ENCODE results near the gene ALK.

Gene ALK

DNA sequence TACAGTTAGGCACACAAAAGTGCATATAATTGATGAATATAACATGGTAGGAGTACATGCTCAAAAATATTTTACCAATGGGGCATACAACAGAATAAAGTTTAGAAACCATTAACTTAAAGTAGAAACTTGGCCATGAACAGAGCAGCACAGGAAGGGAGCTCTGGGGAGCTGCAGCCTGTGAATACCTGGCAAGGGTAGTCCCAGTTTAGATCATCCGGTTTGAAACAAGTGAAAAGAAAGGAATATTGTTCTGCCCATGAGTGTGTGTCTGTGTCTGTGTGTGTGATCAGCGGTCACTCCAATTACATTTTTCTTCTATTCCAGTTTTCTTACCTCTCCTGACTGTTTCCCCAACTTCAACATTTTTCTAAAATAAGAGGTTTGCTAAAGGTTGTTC lies 233.0 kb downstream of the ALK start:
- H3K4me3 ChIP-seq: no peak overlapping the region
- no peak overlapping the region for H3K9ac ChIP-seq (ENCODE audit: insufficient read length)
- no peak for DNase-seq (ENCODE audit: low read depth, low spot score)
- peaks cover 18% of the 10 kb centered on the region for H3K36me3 ChIP-seq (ENCODE audit: insufficient read depth, low read length)
- TF ChIP-seq EZH2 (IDR thresholded peaks at IDR 0.05) (no peak), FOXP2 (optimal IDR thresholded peaks at IDR 0.05; ENCODE audit: control extremely low read depth, extremely low read length, insufficient read depth) (no peak), POLR2AphosphoS5 (IDR thresholded peaks at IDR 0.05; ENCODE audit: borderline replicate concordance, low read depth, low read length) (no peak)
- H3K9me3 ChIP-seq (ENCODE audit: low read depth, low read length): 0 out of 2 replicates have a peak, but pooled peaks cover 6% of the 10 kb centered on the region
- no peak overlapping the region for H3K27ac ChIP-seq

DNA sequence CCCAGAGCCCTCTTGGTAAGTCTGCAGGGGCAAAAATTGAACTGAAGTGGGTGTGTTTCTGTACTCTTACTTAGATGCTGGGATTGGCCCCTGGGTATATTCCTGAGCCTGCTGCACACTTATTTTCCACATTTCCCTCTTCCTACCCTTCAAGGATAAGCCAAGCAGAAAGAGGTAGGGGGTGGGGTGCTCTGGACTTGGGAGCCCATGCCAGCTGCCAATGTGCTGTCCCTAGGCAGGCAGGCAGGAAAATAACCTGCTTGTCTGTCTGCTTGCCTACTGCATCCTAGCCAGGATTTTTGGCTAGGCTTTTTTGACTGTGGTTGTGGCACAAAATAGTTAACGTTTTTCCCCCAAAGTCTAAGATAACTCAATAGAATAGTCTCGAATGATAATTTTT lies 234.3 kb downstream of the ALK start:
- DNase-seq (ENCODE audit: low read depth, low spot score): no peak
- Histone ChIP-seq H3K27ac (no peak overlapping the region), H3K9me3 (ENCODE audit: low read depth, low read length) (0 out of 2 replicates have a peak, but pooled peaks cover under 1% of the 10 kb centered on the region), H3K4me3 (no peak overlapping the region), H3K9ac (ENCODE audit: insufficient read length) (no peak overlapping the region), H3K36me3 (ENCODE audit: insufficient read depth, low read length) (peaks cover 6% of the 10 kb centered on the region)
- TF ChIP-seq POLR2AphosphoS5 (IDR thresholded peaks at IDR 0.05; ENCODE audit: borderline replicate concordance, low read depth, low read length) (no peak), EZH2 (IDR thresholded peaks at IDR 0.05) (no peak), FOXP2 (optimal IDR thresholded peaks at IDR 0.05; ENCODE audit: control extremely low read depth, extremely low read length, insufficient read depth) (no peak)

DNA sequence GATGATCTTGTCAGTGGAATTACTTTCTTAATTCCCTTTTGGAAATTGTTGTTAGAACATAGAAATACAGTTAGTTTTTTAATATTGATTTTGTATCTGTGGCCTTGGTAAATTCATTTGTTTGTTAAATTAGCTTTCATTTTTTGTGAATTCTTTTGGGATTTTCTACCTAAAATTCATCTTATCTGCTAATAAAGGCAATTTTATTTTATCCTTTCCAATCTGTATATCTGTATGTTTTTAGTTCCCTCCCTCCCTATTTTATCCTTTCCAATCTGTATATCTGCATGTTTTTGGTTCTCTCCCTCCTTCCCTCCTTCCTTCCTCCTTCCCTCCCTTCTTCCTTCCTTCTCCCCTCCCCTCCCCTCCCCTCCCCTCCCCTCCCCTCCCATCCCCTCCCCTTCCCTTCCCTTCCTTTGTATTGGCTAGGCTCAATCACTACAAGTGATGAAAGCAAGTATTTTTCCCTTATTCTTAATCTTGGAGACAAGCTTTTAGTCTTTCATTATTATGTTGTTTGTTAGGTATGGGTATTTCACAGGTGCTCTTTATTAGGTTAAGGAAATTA lies 244.4 kb downstream of the ALK start:
- no peak for DNase-seq (ENCODE audit: low read depth, low spot score)
- TF ChIP-seq EZH2 (IDR thresholded peaks at IDR 0.05) (no peak), POLR2AphosphoS5 (IDR thresholded peaks at IDR 0.05; ENCODE audit: borderline replicate concordance, low read depth, low read length) (no peak)

DNA sequence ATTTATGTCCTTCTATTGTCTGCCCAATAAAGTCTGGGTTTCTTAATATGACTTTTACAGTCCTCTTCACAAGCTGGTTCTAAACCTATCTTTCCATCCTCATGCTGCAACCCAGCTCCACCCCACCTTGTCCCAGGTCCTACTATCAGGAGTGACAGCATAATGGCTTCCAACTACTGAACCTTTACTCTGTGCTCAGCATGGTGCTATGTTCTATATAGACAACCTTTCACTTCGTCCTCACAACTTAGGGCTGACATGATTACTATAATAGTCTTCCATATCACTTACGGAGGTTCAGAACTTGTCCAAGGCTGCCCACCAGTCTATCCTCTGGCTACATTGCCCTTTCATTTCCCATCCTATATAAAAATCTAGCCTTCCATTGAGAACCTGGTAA lies 256.8 kb downstream of the ALK start:
- H3K9me3 ChIP-seq (ENCODE audit: low read depth, low read length): no peaks in the 10 kb centered on the region
- no peak overlapping the region for H3K4me3 ChIP-seq
- peaks cover 5% of the 10 kb centered on the region; the same call in 1 of the 2 replicates for H3K36me3 ChIP-seq (ENCODE audit: insufficient read depth, low read length)
- TF ChIP-seq EZH2 (IDR thresholded peaks at IDR 0.05): no peak
- TF ChIP-seq POLR2AphosphoS5 (IDR thresholded peaks at IDR 0.05; ENCODE audit: borderline replicate concordance, low read depth, low read length): no peak
- no peak for TF ChIP-seq FOXP2 (optimal IDR thresholded peaks at IDR 0.05; ENCODE audit: control extremely low read depth, extremely low read length, insufficient read depth)
- H3K9ac ChIP-seq (ENCODE audit: insufficient read length): no peak overlapping the region
- DNase-seq (ENCODE audit: low read depth, low spot score): no peak
- no peak overlapping the region for H3K27ac ChIP-seq

More for the DNA sequence above, 244.4 kb downstream of the ALK start:
- 0 out of 2 replicates have a peak, but pooled peaks cover 7% of the 10 kb centered on the region for H3K36me3 ChIP-seq (ENCODE audit: insufficient read depth, low read length)
- H3K9me3 ChIP-seq (ENCODE audit: low read depth, low read length): no peaks in the 10 kb centered on the region
- H3K9ac ChIP-seq (ENCODE audit: insufficient read length): no peak overlapping the region
- H3K27ac ChIP-seq: no peak overlapping the region
- H3K4me3 ChIP-seq: no peak overlapping the region

DNA sequence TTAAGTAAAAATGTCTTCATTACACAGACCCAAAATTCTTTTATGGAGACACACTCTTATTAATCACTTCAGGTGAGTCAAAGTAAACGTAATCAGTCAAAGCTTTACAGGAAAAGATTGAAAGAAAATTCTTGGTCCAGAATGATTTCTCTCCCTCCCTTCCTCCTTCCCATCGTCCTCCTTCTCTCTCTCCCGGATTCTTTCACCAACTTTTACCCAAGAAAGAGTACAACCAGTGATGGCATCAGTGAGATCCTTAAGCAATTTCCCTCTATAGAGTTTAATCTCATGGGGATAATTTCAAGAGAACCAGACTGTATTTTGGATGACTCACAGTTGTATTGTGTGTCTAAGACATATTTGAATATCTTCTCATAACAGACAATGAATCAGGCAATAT lies 258.1 kb downstream of the ALK start:
- H3K36me3 ChIP-seq (ENCODE audit: insufficient read depth, low read length): peaks cover under 1% of the 10 kb centered on the region; the same call in 1 of the 2 replicates
- no peak overlapping the region for H3K4me3 ChIP-seq
- no peaks in the 10 kb centered on the region for H3K9me3 ChIP-seq (ENCODE audit: low read depth, low read length)
- no peak overlapping the region for H3K27ac ChIP-seq
- TF ChIP-seq FOXP2 (optimal IDR thresholded peaks at IDR 0.05; ENCODE audit: control extremely low read depth, extremely low read length, insufficient read depth): no peak
- no peak for DNase-seq (ENCODE audit: low read depth, low spot score)
- H3K9ac ChIP-seq (ENCODE audit: insufficient read length): no peak overlapping the region

DNA sequence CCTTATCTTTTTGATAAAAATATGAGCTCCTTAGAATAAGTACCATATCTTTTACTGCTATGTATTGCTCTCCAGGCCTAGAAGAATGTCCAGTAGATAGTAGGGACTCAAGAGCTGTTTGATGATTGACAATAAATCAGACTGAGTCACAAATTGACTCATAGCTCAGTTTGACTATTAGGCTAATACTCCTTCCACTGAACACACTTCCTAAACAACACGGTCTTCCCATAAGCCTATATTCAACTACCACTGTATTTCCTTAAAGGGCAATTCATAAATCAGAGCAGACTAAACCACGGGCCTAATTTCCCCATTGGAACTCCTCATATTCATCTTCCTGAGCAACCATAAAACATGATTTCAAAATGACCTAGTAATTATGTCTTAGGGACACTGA lies 258.5 kb downstream of the ALK start:
- H3K9me3 ChIP-seq (ENCODE audit: low read depth, low read length): no peaks in the 10 kb centered on the region
- no peak for DNase-seq (ENCODE audit: low read depth, low spot score)
- no peak overlapping the region for H3K9ac ChIP-seq (ENCODE audit: insufficient read length)
- no peak overlapping the region for H3K4me3 ChIP-seq
- H3K36me3 ChIP-seq (ENCODE audit: insufficient read depth, low read length): no peaks in the 10 kb centered on the region
- H3K27ac ChIP-seq: no peak overlapping the region
- no peak for TF ChIP-seq POLR2AphosphoS5 (IDR thresholded peaks at IDR 0.05; ENCODE audit: borderline replicate concordance, low read depth, low read length)
- no peak for TF ChIP-seq FOXP2 (optimal IDR thresholded peaks at IDR 0.05; ENCODE audit: control extremely low read depth, extremely low read length, insufficient read depth)
- TF ChIP-seq EZH2 (IDR thresholded peaks at IDR 0.05): no peak

DNA sequence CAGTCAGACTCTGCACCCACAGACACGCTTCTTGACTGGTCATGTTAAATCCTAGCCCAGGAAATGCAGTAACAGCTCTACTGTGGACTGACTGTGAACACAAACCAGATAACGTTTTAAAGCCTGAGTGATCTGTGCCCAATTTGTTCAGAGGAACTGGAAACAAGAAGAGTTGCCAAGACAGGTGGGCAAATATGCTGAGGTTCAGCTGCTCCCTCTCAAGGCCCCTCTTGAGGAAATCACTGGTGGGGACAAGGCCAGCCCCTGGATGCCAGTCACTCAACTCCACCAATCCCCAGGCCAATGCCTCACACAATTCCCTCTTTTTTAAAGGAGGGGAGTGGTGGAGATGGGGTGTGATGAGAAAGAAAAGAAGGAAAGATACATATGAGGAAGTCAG lies 261.2 kb downstream of the ALK start:
- DNase-seq (ENCODE audit: low read depth, low spot score): no peak
- no peak overlapping the region for H3K27ac ChIP-seq
- H3K4me3 ChIP-seq: no peak overlapping the region
- no peak for TF ChIP-seq FOXP2 (optimal IDR thresholded peaks at IDR 0.05; ENCODE audit: control extremely low read depth, extremely low read length, insufficient read depth)
- TF ChIP-seq POLR2AphosphoS5 (IDR thresholded peaks at IDR 0.05; ENCODE audit: borderline replicate concordance, low read depth, low read length): no peak
- TF ChIP-seq EZH2 (IDR thresholded peaks at IDR 0.05): no peak
- no peak overlapping the region for H3K9ac ChIP-seq (ENCODE audit: insufficient read length)
- no peaks in the 10 kb centered on the region for H3K9me3 ChIP-seq (ENCODE audit: low read depth, low read length)
- no peaks in the 10 kb centered on the region for H3K36me3 ChIP-seq (ENCODE audit: insufficient read depth, low read length)

DNA sequence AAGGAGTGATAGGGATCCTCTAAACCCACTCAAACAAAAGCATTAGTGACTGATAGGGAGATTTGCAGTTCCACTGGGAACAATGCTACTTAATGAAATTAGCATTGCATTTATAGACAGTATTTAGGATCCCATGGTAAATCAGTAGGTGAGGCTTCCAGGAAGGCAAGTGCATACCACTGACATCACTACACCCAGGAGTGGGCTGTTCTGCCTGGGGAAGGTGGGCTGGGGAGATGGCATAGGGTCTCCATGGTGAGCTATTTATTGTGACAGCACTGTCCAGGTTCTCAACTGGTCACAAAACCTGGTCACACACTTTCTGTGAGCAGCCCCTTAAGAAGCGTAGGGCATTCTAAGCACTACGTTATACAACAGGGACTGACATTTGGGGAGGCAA lies 262.2 kb downstream of the ALK start:
- no peaks in the 10 kb centered on the region for H3K36me3 ChIP-seq (ENCODE audit: insufficient read depth, low read length)
- H3K9me3 ChIP-seq (ENCODE audit: low read depth, low read length): no peaks in the 10 kb centered on the region
- no peak overlapping the region for H3K4me3 ChIP-seq
- H3K27ac ChIP-seq: no peak overlapping the region
- no peak for DNase-seq (ENCODE audit: low read depth, low spot score)
- no peak overlapping the region for H3K9ac ChIP-seq (ENCODE audit: insufficient read length)
- TF ChIP-seq FOXP2 (optimal IDR thresholded peaks at IDR 0.05; ENCODE audit: control extremely low read depth, extremely low read length, insufficient read depth): no peak
- no peak for TF ChIP-seq POLR2AphosphoS5 (IDR thresholded peaks at IDR 0.05; ENCODE audit: borderline replicate concordance, low read depth, low read length)
- no peak for TF ChIP-seq EZH2 (IDR thresholded peaks at IDR 0.05)

DNA sequence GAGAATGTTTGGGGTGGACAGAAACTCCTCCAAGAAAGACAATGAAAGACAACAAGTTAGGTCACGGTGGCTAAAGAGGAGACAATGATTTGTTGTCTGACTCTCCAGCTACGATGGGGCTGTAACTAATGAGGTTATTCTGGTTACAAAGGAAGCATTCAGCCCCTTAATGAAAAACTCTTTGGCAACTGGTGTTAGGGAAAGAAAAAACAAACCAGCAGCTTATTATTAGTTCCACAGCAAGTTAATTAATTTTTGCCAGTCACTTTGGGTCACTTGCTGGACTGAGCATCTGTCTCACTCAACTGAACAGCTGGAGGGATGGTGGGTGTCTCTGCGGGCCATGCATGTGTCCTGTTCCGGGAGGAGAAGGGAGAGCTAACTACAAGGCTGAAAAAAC lies 263.7 kb downstream of the ALK start:
- no peak overlapping the region for H3K9ac ChIP-seq (ENCODE audit: insufficient read length)
- no peaks in the 10 kb centered on the region for H3K9me3 ChIP-seq (ENCODE audit: low read depth, low read length)
- H3K36me3 ChIP-seq (ENCODE audit: insufficient read depth, low read length): no peaks in the 10 kb centered on the region
- H3K27ac ChIP-seq: no peak overlapping the region
- TF ChIP-seq FOXP2 (optimal IDR thresholded peaks at IDR 0.05; ENCODE audit: control extremely low read depth, extremely low read length, insufficient read depth): no peak
- no peak for TF ChIP-seq POLR2AphosphoS5 (IDR thresholded peaks at IDR 0.05; ENCODE audit: borderline replicate concordance, low read depth, low read length)
- no peak for TF ChIP-seq EZH2 (IDR thresholded peaks at IDR 0.05)
- no peak for DNase-seq (ENCODE audit: low read depth, low spot score)
- H3K4me3 ChIP-seq: no peak overlapping the region
